ENCODE measurements around the gene FRG2B. TPM values are rescaled to one million over a fixed set of nuclear protein-coding genes. Genes with fewer than 3 reads are reported as not detected.
"Not testable (repeated sequence)": the region's sequence is repeated elsewhere in the genome, so short reads cannot be mapped to it uniquely, and the experiment has no call there.

Gene FRG2B
- total RNA-seq (2014; rRNA removed; shearing (Covaris generic); ENCODE audit: low replicate concordance) = not detected in 2 replicates

- in situ Hi-C loops (cut with HindIII; ENCODE audit: low pct_unique_long_range_greater_than_20kb, low sequenced_read_pairs); DNase-seq (ENCODE audit: low read depth): not testable (repeated sequence)
Observed at GRCh38 chr10:133626695-133627094, at the start of gene FRG2B. FRG2B (minus strand) TSS chr10:133626795; CDS start chr10:133626742, 53 bp downstream.

GRCh38 chr10:133667446-133667845 lies 40.9 kb upstream of the FRG2B start:
- in situ Hi-C loops (cut with HindIII; ENCODE audit: low pct_unique_long_range_greater_than_20kb, low sequenced_read_pairs); DNase-seq (ENCODE audit: low read depth): not testable (repeated sequence)

DNA sequence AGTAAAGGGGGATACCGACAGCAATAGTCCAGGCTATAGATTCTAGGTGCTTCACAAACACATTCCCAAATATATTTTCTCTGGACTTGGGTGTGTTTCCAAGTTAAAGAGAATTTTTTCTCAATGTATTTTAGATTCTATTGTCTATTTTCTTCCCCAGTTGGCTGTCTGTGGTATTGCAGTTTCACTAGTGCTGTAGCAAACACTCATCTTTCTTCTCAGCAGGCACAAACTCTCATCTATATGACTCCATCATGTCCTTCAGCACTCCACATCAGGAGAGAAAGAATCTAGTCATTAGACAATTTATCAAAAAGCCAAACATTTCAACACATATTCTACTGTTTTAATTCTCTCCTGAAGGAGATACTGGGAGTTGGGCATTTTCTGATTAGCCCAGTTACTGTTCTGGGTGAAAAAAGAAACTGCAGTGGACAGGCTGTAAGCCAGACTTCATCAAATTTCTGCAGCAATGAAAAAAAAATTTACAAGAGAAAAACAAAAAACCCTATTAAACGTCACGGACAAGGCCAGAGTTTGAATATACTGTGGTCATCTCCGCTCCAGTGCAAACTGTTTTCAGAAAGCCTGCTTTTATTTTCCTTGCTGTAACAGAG lies 37.1 kb upstream of the FRG2B start:
- in situ Hi-C loops (cut with HindIII; ENCODE audit: low pct_unique_long_range_greater_than_20kb, low sequenced_read_pairs); DNase-seq (ENCODE audit: low read depth): not testable (repeated sequence)

GRCh38 chr10:133661122-133661521 lies 34.5 kb upstream of the FRG2B start:
- DNase-seq (ENCODE audit: low read depth); in situ Hi-C loops (cut with HindIII; ENCODE audit: low pct_unique_long_range_greater_than_20kb, low sequenced_read_pairs): not testable (repeated sequence)

GRCh38 chr10:133660516-133660915 lies 33.9 kb upstream of the FRG2B start:
- DNase-seq (ENCODE audit: low read depth); in situ Hi-C loops (cut with HindIII; ENCODE audit: low pct_unique_long_range_greater_than_20kb, low sequenced_read_pairs): not testable (repeated sequence)

DNA sequence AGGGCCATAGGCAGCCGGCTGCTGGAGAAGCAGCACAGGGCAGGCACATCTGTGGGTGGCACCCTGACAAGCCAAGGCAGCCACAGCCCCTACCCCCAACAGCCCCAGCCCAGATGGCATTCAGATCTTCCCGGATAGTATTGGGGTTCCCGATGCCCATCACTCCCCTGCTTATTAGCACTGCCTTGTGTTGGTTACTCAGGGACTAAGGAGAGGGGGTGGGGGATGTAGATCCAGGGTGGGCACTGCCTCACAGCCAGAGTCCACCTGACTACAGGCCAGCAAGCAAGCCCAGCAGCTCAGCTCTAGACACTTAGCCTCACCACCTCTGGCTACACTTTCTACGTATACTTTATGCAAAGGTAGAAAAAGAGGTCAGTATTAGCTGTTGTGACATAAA lies 30.7 kb upstream of the FRG2B start:
- DNase-seq (ENCODE audit: low read depth); in situ Hi-C loops (cut with HindIII; ENCODE audit: low pct_unique_long_range_greater_than_20kb, low sequenced_read_pairs): not testable (repeated sequence)

DNA sequence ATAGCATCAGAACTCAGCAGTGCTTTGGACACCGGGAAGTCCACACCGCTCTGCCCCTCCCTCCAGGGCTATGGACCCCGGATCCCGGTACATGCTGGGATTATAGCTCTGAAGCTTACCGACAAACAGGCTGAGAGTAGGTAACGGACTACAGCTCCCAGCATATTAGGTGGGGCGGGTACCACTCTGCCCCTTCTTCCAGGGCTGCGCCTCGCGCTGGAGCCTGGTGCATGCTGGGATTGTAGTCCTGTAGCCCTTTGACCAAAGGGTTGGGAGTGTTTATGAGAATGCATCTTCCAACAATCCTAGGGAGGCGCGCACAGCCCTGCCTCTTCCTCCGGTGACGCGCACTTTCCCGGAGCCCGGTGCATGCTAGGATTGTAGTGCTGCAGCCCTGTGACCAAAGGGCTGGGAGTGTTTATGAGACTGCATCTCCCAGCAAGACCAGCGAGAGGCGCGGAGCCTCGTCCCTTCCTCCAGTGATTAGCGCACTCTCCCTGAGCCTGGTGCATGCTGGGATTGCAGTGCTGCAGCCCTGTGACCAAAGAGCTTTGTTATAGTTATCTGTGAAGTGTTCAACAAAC lies 22.4 kb upstream of the FRG2B start:
- DNase-seq (ENCODE audit: low read depth); in situ Hi-C loops (cut with HindIII; ENCODE audit: low pct_unique_long_range_greater_than_20kb, low sequenced_read_pairs): not testable (repeated sequence)

GRCh38 chr10:133647075-133647748 lies 20.6 kb upstream of the FRG2B start:
- DNase-seq (ENCODE audit: low read depth); in situ Hi-C loops (cut with HindIII; ENCODE audit: low pct_unique_long_range_greater_than_20kb, low sequenced_read_pairs): not testable (repeated sequence)

GRCh38 chr10:133637846-133638235 lies 11.2 kb upstream of the FRG2B start:
- DNase-seq (ENCODE audit: low read depth); in situ Hi-C loops (cut with HindIII; ENCODE audit: low pct_unique_long_range_greater_than_20kb, low sequenced_read_pairs): not testable (repeated sequence)

DNA sequence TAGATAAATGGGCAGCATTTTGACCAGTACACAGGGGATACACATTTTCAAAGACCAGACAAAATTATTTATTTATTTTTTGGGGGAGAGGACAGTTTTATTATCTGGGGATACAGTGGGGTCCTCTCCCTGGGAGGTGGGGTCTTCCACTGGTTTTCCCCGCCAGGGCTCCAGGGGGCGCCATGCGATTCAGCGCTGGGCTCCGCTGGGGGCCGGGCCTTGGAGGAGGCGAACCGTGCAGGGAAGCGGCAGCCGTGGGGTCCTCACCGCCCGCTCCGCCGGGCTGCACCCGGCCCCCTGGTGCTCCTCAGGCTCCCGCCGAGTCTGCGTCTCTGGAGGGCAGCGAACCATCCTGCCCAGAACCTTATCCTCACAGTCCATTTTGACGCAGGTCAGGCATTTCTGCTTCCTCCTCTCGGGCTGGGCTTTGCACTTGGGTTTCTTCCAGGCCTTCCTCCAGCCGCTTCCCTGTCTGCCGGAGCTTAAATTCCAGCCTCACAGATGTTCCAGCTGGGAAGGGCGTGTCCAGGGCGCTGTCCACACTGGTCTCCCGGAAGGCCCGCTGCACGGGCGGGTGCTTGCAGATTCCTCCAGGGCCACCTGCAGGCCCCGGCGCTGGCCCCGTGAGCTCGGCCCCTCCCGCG lies 10.7 kb upstream of the FRG2B start:
- in situ Hi-C loops (cut with HindIII; ENCODE audit: low pct_unique_long_range_greater_than_20kb, low sequenced_read_pairs); DNase-seq (ENCODE audit: low read depth): not testable (repeated sequence)

DNA sequence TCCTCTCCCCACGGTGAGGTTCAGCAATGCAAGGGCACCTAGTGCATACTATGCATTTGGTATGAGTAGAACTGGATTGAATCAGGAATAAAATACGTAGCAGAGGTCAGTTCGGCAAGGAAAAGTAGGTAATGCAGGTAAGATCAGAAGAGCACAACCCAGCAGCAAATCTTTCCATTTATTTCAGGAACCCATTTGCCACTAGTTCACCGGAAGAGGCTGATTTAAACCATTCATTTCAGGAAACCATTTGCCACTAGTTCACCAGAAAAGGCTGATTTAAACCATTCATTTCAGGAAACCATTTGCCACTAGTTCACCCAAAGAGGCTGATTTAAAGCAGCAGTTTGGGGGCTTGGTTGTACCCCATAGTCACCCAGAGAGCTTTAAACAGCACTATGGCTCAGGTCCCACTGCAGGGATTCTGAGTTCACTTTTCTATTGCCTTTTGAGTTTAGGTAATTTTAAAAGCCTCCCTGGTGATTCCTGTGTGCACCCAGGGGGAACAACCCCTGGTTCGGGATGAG lies 4.2 kb upstream of the FRG2B start:
- DNase-seq (ENCODE audit: low read depth) = not testable (repeated sequence)

GRCh38 chr10:133622544-133622943 lies 4.1 kb downstream of the FRG2B start:
- DNase-seq (ENCODE audit: low read depth); in situ Hi-C loops (cut with HindIII; ENCODE audit: low pct_unique_long_range_greater_than_20kb, low sequenced_read_pairs): not testable (repeated sequence)

More for the DNA sequence above, 4.2 kb upstream of the FRG2B start:
- in situ Hi-C loops (cut with HindIII; ENCODE audit: low pct_unique_long_range_greater_than_20kb, low sequenced_read_pairs) = not testable (repeated sequence)

DNA sequence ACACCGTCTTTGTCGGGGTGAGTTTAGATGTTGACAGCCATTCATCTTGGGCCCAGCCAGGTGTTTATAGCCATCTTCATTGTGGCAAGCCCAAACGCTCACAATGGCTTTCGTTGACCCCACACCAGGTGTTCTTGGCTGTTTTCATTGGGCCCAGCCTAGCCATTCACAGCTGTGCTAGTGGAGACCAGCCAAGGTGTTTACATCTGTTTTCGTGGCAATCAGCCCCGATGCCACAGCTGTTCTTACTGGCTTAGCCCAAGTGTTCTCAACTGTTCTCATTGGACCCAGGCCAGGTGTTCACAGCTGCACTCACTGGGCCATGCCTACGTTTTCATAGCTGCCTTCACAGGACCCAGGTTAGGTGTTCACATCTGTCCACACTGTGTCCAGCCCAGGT lies 7.7 kb downstream of the FRG2B start:
- in situ Hi-C loops (cut with HindIII; ENCODE audit: low pct_unique_long_range_greater_than_20kb, low sequenced_read_pairs) = no loop called here
- DNase-seq (ENCODE audit: low read depth) = no peak

DNA sequence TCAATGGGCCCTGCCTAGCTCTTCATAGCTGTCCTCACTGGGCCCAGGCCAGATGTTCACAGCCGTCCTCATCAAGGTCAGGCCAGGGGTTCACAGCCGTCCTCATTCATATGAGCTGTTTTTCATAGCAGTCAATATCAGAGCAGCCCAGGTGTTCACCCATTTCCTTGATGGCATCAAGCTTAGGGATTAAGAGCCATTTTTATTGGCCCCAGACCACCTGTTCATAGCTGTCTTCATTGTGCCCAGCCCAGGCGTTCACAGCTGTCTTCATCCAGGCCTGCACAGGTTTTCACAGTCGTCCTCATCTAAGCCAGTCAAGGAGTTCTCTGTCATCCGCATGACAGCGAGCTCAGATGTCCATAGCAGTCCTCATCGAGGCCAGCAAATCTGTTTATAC lies 9.4 kb downstream of the FRG2B start:
- DNase-seq (ENCODE audit: low read depth) = no peak
- in situ Hi-C loops (cut with HindIII; ENCODE audit: low pct_unique_long_range_greater_than_20kb, low sequenced_read_pairs) = no loop called here

DNA sequence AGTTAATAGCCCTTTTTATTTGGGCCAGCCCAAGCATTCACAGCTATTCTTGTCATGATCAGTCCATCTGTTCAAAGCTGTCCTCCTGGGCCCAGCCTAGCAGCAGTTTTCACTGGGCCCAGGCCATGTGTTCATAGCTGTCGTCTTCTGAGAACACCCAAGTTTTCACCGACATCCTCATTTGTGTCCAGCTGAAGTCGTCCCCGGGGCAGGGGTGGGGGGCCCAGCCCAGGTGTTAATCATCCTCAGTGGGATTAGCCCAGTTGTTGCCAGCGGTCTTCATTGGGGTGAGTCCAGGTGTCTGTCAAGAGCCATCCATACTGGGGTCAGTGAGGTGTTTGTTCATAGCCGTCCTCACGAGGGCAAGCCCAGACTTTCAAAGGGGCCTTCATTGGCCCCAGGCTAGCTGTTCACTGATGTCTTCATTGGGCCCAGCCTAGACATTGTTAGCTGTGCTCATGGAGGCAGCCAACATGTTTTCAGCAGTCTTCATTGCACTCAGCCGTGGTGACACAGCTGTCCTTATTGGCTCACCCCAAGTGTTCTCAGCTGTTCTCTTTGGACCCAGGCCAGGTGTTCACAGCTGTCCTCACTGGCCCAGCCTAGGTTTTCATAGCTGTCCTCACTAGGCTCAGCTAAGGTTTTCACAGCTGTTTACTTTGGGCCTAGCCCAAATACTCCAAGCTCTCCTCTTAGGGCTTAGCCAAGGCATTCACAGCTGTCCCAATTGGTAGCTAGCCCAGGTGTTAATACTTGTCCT lies 10.0 kb downstream of the FRG2B start:
- DNase-seq (ENCODE audit: low read depth) = no peak
- in situ Hi-C loops (cut with HindIII; ENCODE audit: low pct_unique_long_range_greater_than_20kb, low sequenced_read_pairs) = no loop called here

GRCh38 chr10:133614830-133615580 lies 11.6 kb downstream of the FRG2B start:
- in situ Hi-C loops (cut with HindIII; ENCODE audit: low pct_unique_long_range_greater_than_20kb, low sequenced_read_pairs) = no loop called here
- DNase-seq (ENCODE audit: low read depth) = no peak

DNA sequence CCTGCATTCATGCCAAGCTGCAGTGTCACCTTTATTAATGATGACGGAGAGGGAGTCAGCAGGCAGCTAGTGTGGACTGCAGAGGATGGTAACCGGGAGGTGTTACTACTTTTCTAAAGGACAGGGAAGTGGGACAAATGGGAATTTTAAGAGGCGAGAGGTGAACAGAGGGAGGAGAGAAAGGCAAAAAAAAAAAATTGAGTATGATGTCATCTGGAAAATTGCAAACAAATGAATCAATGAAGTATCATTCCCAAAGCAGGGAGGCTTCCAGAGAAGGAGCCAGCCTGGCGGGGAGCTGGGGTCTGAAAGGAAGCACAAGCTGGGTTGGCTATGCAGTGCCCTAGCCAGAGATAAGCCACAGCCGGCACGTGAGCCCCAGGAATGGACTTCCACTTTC lies 12.9 kb downstream of the FRG2B start:
- in situ Hi-C loops (cut with HindIII; ENCODE audit: low pct_unique_long_range_greater_than_20kb, low sequenced_read_pairs) = no loop called here
- no peak for DNase-seq (ENCODE audit: low read depth)

Data from Caki2 (cell line).